HUES64 (cell line): ENCODE results near the gene ZNF646.

Experiments
- H3K27ac ChIP-seq: 2 replicates; pipeline ENCODE4 v1.7.0; 2013; ENCODE audit warnings: low read depth, low read length, inconsistent platforms
- H3K27me3 ChIP-seq: 2 replicates; pipeline ENCODE4 v1.6.1; 2013; ENCODE audit warnings: mild to moderate bottlenecking, low read length; ENCODE audit not compliant: insufficient read depth
- H3K36me3 ChIP-seq: 2 replicates; pipeline ENCODE4 v1.6.1; 2013; ENCODE audit warnings: mild to moderate bottlenecking, low read length; ENCODE audit not compliant: insufficient read depth
- H3K4me1 ChIP-seq: 2 replicates; pipeline ENCODE4 v1.6.1; 2013; ENCODE audit warnings: mild to moderate bottlenecking, low read length, moderate library complexity; ENCODE audit not compliant: insufficient read depth
- H3K4me3 ChIP-seq: 2 replicates; pipeline ENCODE4 v1.5.1; 2013; ENCODE audit warnings: mild to moderate bottlenecking, low read length, moderate library complexity
- H3K9ac ChIP-seq: 2 replicates; pipeline ENCODE4 v1.6.1; 2013; ENCODE audit warnings: mild to moderate bottlenecking, low read depth, low read length
- H3K9me3 ChIP-seq: 2 replicates; pipeline ENCODE4 v1.6.1; 2013; ENCODE audit warnings: low read depth, low read length; ENCODE audit not compliant: insufficient read depth
- whole genome bisulfite sequencing: fragments of 150-250, 120-280 bp; methylation state at CpG from one replicate; pipeline ENCODE4 v1.1.7; 2013; ENCODE audit warnings: missing lambda C conversion rate; 5-methylcytosine and 5-hydroxymethylcytosine counted together

ZNF646 gene

GRCh38 chr16:31064882-31065461, 9.2 kb upstream of the ZNF646 start:
- no peak overlapping the region for H3K9ac ChIP-seq
- no peaks in the 10 kb centered on the region for H3K9me3 ChIP-seq
- 93% methylated on average over 4 of the region's 4 CpGs for WGBS
- no peaks in the 10 kb centered on the region for H3K4me1 ChIP-seq
- H3K4me3 ChIP-seq: no peak overlapping the region
- H3K27me3 ChIP-seq: no peaks in the 10 kb centered on the region
- H3K27ac ChIP-seq: no peak overlapping the region
- H3K36me3 ChIP-seq: peaks cover 36% of the 10 kb centered on the region

GRCh38 chr16:31067342-31067741, 6.9 kb upstream of the ZNF646 start:
- Histone ChIP-seq H3K9me3 (no peaks in the 10 kb centered on the region), H3K9ac (no peak overlapping the region), H3K4me3 (no peak overlapping the region), H3K36me3 (peaks cover 15% of the 10 kb centered on the region; the same call in 1 of the 2 replicates), H3K4me1 (peaks cover 7% of the 10 kb centered on the region; the same call in 1 of the 2 replicates), H3K27ac (no peak overlapping the region), H3K27me3 (no peaks in the 10 kb centered on the region)
- 96% methylated on average over 3 of the region's 3 CpGs for WGBS

GRCh38 chr16:31071861-31072260, 2.4 kb upstream of the ZNF646 start:
- peak overlapping the region; percentile 81 for H3K4me3 ChIP-seq
- 81% methylated on average over 4 of the region's 4 CpGs for WGBS
- H3K27me3 ChIP-seq: no peaks in the 10 kb centered on the region
- no peak overlapping the region for H3K27ac ChIP-seq
- H3K9ac ChIP-seq: peak overlapping the region; percentile 95
- H3K4me1 ChIP-seq: peaks cover 8% of the 10 kb centered on the region; the same call in 1 of the 2 replicates
- H3K36me3 ChIP-seq: peaks cover 11% of the 10 kb centered on the region
- H3K9me3 ChIP-seq: no peaks in the 10 kb centered on the region

GRCh38 chr16:31072540-31073141, 1.6 kb upstream of the ZNF646 start:
- Histone ChIP-seq H3K36me3 (peaks cover 19% of the 10 kb centered on the region), H3K4me1 (peaks cover 8% of the 10 kb centered on the region; the same call in 1 of the 2 replicates), H3K9me3 (no peaks in the 10 kb centered on the region), H3K27me3 (no peaks in the 10 kb centered on the region), H3K27ac (peak overlapping the region; percentile 96), H3K9ac (peak overlapping the region; percentile 95), H3K4me3 (peak overlapping the region; percentile 81)
- 1% methylated on average over 27 of the region's 27 CpGs for WGBS

- Histone ChIP-seq H3K9me3 (no peaks in the 10 kb centered on the region), H3K27ac (peak overlapping the region; percentile 96), H3K4me3 (peak overlapping the region; percentile 81), H3K36me3 (peaks cover 26% of the 10 kb centered on the region), H3K27me3 (no peaks in the 10 kb centered on the region), H3K9ac (peak overlapping the region; percentile 95), H3K4me1 (peaks cover 8% of the 10 kb centered on the region; the same call in 1 of the 2 replicates)
- under 1% methylated on average over 83 of the region's 83 CpGs for WGBS
Measured at GRCh38 chr16:31073142-31073969, 866 bp upstream of the ZNF646 start.

GRCh38 chr16:31074814-31075183, 577 bp downstream of the ZNF646 start:
- Histone ChIP-seq H3K4me3 (peak overlapping the region; percentile 81), H3K9ac (peak overlapping the region; percentile 95), H3K4me1 (peaks cover 8% of the 10 kb centered on the region; the same call in 1 of the 2 replicates), H3K9me3 (no peaks in the 10 kb centered on the region), H3K27ac (peak overlapping the region; percentile 96), H3K36me3 (peaks cover 40% of the 10 kb centered on the region), H3K27me3 (no peaks in the 10 kb centered on the region)
- 5% methylated on average over 7 of the region's 7 CpGs for WGBS

- no peaks in the 10 kb centered on the region for H3K9me3 ChIP-seq
- H3K27me3 ChIP-seq: no peaks in the 10 kb centered on the region
- H3K9ac ChIP-seq: no peak overlapping the region
- no peak overlapping the region for H3K4me3 ChIP-seq
- H3K36me3 ChIP-seq: peaks cover 56% of the 10 kb centered on the region
- 88% methylated on average over 16 of the region's 16 CpGs for WGBS
- H3K4me1 ChIP-seq: peaks cover 8% of the 10 kb centered on the region; the same call in 1 of the 2 replicates
- H3K27ac ChIP-seq: no peak overlapping the region
Measured at GRCh38 chr16:31076319-31076718, 2.1 kb downstream of the ZNF646 start.

- H3K4me1 ChIP-seq: peaks cover 4% of the 10 kb centered on the region; the same call in 1 of the 2 replicates
- H3K4me3 ChIP-seq: no peak overlapping the region
- peaks cover 62% of the 10 kb centered on the region for H3K36me3 ChIP-seq
- no peak overlapping the region for H3K27ac ChIP-seq
- 95% methylated on average over 13 of the region's 13 CpGs for WGBS
- H3K27me3 ChIP-seq: no peaks in the 10 kb centered on the region
- H3K9ac ChIP-seq: no peak overlapping the region
- H3K9me3 ChIP-seq: no peaks in the 10 kb centered on the region
Measured at GRCh38 chr16:31077024-31077423, 2.8 kb downstream of the ZNF646 start.

- no peak overlapping the region for H3K9ac ChIP-seq
- no peaks in the 10 kb centered on the region for H3K4me1 ChIP-seq
- H3K9me3 ChIP-seq: no peaks in the 10 kb centered on the region
- no peak overlapping the region for H3K27ac ChIP-seq
- 95% methylated on average over 30 of the region's 30 CpGs for WGBS
- peaks cover 69% of the 10 kb centered on the region for H3K36me3 ChIP-seq
- H3K27me3 ChIP-seq: no peaks in the 10 kb centered on the region
- no peak overlapping the region for H3K4me3 ChIP-seq
Measured at GRCh38 chr16:31077592-31078396, 3.6 kb downstream of the ZNF646 start.

GRCh38 chr16:31078597-31079341, 4.5 kb downstream of the ZNF646 start:
- H3K9ac ChIP-seq: no peak overlapping the region
- H3K27ac ChIP-seq: no peak overlapping the region
- peaks cover 78% of the 10 kb centered on the region for H3K36me3 ChIP-seq
- no peak overlapping the region for H3K4me3 ChIP-seq
- no peaks in the 10 kb centered on the region for H3K27me3 ChIP-seq
- 95% methylated on average over 15 of the region's 15 CpGs for WGBS
- no peaks in the 10 kb centered on the region for H3K4me1 ChIP-seq
- no peaks in the 10 kb centered on the region for H3K9me3 ChIP-seq
